NCI-H187 treated with DMSO at 0.1 percent for 48 hours (cell line): ENCODE measurements around the gene MAPK11.
"Not testable (repeated sequence)": the region's sequence is repeated elsewhere in the genome, so short reads cannot be mapped to it uniquely, and the experiment has no call there.

ENCODE experiments used
- DNase-seq: peaks from one replicate; lab custom pipeline; 2025; lab: John Stamatoyannopoulos, UW

Gene MAPK11

DNA sequence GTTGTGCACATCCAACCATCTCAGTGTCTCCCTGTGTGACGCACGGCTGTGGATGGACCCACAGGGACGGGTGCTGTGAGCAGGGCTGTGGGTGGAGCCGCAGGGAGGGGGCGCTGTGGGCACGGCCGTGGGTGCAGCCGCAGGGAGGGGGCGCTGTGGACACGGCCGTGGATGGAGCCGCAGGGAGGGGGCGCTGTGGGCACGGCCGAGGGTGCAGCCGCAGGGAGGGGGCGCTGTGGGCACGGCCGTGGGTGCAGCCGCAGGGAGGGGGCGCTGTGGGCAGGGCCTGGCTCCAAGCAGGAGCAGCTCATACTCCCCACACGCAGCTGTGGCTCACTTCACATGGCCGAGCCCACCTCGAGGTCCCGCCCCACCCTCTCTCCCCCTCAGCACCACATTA lies 6.0 kb upstream of the MAPK11 start:
- DNase-seq = no peak

DNA sequence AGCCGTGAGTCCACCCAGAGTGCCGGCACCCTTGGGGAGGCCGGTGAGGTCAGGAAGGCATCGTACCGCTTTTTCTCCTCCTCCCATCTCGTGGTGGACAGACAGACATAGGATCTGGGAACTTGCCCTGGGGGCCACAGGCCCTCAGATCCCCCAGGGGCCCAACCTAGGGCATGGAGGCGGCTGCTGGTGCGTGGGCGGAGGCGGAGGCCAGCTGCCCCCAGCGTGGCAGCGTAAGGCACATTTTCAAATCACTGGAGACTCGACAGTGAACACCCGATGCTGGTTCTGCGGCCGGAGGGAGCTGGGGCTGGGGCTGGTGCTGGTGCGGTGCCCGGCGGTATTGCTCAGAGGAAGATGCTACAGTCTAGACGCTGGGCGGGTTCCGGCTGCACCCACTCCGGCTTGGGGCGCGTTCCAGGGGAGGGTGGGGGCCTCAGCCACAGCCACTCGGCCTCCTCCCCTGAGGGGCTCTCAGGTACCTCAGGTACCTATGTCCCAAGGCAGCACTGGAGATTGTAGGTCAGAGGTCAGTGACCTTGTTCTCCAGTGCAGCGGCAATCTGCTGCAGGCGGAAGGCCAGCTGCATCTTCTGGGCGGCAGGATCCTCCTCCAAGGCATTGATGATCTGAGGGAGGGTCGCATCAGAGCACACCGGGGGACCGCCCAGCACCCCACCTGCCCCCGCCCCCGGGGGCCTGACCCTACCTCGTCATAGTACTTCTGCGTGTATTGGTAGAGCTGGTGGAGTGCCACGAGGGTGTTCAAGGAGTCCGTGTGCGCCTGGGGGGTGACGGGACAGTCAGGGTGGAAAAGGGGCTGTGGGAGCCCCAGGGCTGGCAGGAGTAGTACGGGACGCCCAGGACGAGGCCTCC lies 5.2 kb upstream of the MAPK11 start:
- DNase-seq = no peak

DNA sequence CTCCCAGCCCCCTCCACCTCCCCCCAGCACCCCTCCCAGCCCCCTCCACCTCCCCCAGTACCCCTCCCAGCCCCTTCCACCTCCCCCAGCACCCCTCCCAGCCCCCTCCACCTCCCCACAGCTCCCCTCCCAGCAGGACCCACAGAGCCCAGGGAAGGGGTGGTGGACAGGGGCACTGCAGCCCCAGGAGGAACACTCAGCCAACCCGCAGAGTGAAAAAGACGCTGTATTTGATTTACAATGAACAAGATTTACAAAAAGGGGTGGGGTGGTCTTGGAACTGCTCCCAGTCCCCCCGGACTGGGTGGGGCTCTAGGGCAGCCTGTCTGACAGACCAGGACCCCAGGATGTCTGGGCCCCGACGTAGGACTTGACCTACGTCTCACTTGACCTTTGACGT lies 4.6 kb upstream of the MAPK11 start:
- DNase-seq = no peak

DNA sequence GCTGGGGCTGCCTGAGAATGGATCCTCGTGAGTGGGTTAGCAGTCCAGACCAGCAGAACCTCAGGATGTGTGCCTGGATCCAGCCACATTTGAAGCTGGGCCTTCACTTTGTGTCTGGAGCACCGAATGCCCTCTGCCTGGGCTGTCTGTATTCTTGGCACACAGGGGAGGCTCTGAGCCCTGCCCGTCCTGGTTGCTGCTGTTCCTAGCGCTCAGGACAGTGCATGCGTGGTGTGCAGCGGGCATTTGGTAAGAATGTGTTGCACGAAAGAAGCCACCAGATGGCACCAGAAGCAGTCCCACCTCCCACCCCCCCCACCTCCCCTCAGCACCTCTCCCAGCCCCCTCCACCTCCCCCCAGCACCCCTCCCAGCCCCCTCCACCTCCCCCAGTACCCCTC lies 4.1 kb upstream of the MAPK11 start:
- DNase-seq = no peak

DNA sequence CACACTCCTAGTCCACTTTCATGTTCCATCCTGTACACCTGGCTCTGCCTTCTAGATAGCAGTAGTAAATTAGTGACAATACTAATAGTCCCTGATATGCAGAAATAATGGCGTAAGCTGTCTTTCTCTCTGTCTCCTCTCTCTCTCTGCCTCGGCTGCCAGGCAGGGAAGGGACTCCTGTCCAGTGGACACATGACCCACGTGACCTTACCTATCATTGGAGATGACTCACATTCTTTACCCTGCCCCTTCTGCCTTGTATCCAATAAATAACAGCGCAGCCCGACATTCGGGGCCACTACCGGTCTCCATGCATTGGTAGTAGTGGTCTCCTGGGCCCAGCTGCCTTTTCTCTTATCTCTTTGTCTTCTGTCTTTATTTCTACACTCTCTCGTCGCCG lies 3.6 kb upstream of the MAPK11 start:
- not testable (repeated sequence) for DNase-seq

DNA sequence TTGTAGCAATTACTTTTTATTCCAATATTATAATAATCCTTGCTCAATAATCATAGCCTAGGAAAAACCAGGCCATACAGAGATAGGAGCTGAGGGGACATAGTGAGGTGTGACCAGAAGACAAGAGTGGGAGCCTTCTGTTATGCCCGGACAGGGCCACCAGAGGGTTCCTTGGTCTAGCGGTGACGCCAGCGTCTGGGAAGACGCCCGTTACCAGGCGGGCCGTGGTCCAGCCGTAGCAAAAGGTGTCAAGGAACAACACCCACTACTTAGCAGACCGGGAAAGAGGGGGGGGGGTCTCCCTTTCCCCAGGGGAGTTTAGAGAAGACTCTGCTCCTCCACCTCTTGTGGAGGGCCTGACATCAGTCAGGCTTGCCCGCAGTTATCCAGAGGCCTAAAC lies 3.2 kb upstream of the MAPK11 start:
- not testable (repeated sequence) for DNase-seq

DNA sequence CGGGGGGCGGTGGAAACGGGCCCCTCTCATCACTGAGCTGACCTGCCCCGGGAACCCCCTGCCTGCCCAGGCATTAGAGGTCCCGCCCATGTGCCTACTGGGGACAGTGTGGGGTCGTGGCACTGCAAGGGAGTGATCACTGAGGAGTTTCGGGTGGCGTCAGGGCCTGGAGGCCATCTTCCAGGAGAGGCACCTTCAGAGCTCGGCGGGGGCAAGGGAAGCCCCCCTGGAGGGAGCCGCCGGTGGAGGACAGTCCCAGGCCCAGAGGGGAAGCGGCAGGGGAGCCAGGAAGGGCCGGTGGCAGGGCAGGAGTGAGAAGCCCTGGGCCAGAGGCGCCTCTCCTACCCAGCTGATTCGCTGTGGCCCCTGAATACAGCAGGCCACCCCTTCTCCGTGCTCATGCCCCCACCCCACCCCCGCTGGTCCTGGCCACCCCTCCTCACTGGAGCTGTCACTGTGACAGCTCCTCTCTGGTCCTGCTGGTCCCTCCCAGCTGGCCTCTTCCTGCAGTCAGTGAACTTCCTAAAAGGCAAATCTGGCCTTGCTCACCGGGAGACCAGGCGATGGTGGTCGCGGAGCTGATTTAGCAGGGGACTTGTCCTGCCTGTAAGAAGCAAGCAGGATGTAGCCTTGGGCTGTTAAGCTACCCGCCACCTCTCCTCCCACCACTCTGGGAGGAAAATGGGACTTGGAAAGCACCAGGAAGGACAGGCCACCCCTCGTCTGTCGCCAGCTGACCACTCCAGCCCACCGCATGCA lies 2.0 kb upstream of the MAPK11 start:
- no peak for DNase-seq

DNA sequence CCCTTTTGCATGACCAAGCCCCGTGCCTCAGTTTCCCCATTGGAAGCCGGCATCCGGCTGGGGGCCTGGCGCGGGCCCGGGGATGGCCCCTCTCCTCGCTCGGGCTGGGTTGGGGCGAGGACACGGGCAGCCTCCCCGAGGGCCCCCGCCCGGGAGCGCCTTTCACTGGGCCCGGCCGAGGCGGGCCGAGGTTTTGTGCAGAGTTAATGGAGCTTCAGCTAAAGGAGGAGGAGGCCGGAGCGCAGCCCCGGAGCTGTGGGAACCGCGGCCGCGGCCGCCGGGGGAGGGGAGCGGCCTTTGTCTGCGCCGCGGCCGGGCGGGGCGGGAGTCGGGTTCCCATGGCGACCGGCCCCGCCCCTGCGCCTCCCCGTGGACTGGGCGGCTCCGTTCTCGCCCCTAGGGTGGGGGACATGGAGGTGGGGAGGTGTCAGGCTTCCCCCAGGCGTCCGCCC lies 1.4 kb upstream of the MAPK11 start:
- DNase-seq = no peak

DNA sequence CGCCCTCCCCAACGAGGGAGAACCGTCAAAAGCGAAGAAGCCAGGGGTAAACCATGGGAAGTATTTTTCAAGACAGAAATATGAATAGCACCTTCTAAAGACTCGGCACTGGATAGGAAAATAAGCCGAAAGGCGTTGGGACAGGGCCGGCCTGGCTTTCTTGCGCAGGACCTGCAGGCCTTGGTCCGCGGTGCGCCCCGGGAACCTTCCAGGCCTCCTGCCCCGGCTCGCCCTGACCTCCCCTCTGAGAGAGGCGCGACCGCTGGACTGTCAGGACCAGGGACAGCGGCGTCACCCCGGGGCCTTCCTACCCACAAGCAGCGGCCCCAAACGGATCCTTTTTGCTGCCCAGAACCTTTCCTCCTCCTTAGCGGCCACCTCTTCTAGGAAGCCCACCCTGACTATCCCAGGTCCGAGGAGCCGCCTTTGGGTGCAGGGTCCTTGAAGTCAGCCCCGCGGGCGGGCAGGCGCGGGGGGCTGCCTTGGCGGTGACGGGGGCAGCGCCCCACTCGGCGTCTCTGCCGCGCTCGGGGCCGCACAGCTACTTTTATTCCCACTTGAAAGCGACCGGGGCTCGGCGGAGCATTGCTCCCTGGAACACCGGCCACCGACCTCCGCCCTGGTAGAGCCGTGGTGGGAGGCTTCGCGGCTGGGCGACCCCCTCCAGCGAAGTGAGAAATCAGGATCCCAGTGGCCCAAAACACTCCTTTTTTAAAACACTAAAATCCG lies 650 bp upstream of the MAPK11 start:
- DNase-seq = no peak

DNA sequence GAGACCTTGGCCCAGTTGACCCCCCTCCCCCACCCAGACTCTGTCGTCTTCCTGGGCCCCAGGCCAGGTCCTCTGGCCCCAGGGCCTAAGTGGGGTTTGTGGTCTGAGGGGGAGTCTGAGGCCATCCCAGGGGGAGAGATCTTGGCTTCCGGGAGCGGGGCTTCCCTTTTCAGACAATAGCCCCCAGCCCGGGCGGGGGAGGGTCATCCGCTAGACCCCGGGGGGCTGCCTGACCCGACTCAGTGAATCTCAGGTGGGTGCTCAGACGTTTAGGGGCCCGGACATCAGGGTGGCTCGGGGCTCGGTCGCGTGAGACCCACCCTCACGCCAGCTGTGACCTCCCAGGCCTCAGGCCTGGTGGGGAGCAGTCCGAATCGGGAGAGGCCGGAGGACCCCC lies 609 bp downstream of the MAPK11 start:
- no peak for DNase-seq

DNA sequence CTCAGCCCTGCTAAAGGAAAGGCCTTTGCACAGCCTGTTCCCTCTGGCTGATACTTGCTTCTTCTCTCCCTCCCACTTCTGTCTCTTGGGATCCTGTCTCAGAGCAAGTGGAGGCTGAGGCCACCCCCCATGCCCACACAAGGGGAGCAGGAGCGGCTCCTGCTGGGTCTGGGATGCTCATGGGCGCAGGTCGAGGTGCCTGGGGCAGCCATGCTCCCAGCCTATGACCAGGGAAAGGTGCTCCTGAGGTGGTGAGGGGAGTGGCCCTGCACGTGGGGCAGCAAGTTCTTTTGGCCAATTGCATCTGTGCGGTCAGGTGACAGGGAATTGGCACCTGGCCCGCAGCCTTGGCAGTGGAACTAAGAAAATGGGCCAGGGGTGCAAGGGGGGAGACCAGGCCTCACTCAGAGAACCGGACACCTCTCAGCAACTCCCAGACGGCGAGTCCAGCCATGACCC lies 1.5 kb downstream of the MAPK11 start:
- DNase-seq = no peak

DNA sequence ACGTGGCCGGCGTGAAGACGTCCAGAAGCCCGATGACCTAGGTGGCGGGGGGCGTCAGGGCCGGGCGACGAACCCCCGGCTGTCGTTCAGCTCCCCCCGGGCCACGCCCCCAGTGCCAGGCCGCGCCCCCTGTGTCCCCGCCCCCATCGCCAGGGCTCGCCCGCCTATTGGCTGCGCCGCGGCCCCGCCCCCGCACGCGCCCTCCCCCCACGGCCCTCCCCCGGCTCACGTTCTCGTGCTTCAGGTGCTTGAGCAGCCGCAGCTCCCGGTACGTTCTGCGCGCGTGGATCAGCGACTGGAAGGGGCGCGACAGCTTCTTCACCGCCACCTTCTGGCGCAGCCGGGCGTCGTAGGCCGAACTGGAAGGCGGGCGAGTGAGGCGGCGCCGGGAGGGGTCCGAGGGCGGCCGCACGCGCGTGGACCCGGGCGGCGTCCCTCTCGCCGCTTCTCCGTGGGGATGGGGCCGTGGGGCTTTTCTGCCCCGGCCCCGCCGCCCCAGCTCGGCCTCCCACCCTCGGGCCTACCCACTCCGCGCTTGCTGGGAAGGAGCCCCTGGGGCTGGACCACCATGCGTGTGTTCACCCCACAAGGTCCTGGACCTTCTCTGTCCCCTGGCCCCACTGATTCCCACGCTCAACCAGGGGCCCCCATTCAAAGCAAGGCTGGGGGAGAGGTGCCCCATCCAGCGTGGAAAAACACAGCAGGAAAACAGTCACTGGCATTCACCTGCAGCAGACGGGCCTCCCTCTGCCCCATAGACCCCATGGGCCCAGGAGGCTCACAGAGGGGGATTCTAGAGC lies 2.4 kb downstream of the MAPK11 start:
- no peak for DNase-seq

DNA sequence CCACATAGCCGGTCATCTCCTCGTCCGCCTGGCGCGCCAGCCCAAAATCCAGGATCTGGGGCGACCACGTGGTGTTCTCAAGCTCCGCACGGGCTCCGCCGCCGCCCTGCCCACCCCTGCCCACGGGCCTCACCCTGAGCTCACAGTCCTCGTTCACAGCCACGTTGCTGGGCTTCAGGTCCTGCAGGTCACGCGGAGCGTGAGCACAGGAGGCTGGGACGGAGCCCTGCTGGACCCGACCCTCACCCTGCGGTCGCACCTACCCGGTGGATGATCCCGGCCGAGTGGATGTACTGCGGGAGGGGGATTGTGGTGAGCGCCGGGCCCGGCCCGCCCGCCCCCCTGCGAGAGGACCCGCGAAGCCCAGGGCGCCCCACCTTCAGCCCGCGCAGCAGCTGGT lies 3.2 kb downstream of the MAPK11 start:
- DNase-seq = no peak

DNA sequence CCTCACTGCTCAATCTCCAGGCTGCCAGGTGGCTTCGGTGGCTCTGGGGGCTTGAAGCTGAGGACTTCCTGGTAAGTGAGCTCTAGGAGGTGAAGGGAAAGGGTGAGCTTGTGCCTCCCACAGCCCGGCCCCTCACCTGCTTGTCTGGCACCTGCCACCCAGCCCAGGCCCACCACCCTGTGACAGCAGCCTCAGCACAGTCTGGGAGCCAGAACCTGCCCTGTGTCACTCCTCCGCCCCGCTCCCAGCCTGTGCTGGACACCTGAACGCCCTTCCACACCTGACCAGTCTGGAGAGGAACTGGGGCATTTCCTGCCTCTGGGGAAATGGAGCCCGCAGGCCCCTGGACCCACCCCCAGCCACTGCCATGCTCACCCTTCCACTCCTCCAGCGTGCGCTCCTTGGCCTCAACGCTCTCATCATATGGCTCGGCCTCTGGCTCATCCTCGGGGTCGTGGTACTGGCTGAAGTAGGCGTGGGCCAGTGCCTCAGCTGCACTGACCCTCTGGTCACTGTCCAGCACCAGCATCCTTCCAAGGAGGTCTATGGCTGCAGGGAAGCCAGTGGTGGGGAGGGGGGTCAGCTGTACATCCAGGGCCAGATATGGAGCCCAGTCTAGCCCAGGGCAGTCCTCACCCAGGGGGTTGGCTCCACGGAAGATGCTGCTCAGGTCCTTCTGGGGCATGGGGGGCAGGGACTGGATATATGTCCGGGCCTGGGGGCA lies 5.1 kb downstream of the MAPK11 start:
- DNase-seq = no peak

DNA sequence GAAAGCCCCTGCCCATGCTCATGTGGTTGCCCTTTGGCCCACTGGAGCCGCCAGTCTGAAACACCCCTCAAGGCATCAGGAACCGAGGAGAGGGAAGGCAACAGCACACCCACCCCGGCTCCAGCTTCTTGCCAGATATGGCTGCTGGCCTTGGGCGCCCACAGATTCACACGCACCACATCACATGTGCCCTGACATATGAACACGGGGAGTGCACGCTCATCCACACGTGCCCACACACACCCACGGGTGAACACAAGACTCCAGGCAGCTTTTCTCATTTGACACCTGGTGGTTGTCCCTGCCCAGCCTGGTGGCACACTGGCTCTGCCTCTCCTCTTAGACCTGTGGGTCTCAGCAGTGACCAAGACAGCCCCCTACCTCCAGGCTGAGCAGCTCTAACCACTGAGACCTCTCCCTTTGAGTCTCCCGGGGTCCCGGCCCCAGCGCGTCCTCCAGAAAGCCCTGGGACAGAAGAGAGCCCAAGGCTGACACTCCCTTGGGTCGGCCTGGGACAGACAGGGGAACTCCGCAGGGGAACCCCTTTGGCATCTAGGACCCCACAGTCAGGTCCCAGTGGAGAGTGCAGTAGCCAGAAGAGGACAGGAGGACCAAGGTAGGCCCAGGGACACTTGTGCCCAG lies 6.0 kb downstream of the MAPK11 start:
- DNase-seq = no peak

DNA sequence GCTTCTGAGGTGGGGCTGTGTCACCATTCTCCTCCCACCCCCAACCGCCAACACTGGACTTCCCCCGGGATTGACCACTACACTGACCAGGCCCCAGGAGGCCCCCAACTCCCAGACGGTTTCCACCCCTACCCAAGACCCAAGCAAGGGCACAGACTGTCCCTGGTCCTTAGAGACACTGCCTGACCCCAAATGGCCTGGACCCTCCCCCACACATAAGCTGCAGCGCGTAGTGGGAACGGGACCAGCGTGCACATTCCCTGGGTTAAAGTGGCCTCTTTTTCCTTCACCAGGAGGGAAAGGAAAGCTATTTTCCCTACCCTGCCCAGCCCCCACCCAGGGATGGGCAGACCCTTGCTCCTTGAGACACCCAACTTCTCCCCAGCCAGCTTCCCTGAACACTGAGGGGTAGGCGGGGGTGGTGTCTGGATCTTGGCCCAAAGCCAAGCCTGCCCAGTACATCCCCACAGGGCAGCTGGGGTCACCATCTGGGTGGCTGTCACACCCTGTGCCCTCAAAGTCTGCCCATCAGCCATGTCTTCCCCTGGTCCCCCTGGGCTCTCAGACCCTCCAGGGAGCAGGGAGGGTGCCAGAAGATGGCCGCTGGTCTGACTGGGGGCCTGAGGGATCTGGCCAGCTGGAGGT lies 7.1 kb downstream of the MAPK11 start:
- DNase-seq = no peak

DNA sequence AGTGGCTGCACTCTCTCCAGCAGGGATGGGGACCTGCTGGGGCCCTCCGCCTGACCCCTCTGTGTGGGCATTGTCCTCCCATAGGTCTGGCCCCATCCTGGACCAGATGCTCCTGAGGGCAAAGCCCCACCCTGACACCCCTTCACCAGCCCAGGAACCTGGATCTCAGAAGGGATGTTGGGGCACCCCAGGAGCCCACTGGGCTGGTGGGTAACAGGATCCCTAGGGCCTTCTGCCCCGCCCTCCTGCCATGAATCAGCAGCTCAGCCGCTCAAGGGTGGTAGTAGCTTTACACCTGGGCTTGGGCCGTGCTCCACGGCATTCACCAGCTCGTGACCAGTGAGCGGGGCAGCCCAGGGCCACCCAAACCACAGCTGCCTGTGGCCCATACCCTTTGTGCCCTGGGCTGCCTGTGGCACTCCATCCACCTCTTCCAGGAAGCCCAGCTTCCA lies 7.7 kb downstream of the MAPK11 start:
- no peak for DNase-seq

DNA sequence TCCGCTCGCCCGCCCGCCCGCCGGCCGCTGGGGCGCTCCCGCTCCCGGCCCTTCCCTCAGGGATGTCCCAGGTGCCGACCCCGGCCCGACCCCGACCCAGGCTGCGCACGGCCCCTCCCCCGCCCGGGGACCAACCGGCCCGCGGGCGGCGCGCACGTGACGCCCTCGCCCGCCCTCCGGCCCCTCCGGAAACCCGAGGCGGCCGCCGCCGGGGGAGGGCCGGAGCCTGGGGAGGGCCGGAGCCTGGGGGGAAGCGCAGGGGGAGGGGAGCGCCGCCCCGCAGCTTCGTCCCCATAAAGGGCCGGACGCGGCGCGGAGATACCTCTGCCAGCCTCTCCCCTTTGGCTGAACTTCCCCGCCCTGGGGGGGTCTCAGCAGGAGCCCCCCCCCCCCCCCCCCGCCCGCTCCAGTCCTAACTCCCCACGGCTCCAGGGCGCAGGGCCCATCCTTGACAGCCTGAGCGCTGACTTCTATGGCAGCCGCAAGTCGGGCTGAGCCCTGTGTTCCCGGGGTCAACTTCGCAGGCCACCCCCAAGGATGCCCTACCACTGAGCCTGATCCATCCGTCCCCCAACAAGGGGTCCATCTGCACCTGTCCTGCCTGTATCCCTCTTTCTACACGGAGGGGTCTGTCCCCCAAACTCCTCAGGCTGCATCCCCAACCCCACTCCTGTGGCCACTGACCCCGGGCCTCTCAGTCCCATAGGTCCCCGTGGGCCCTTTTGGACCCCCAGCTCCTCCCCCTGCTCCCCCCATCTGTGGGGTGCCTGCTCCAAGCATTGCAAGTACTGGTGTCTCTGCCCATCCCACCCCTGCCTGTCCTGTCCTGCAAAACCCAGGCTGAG lies 8.3 kb downstream of the MAPK11 start, which contains the start of gene MAPK12:
Gene MAPK12, minus strand, starts transcription at position 69 of the 845 bp plus-strand sequence. CDS start 174 bp downstream, outside the sequence.
- no peak for DNase-seq
